Measurements from ENCODE around the gene AIPL1.

GRCh38 chr17:6456914-6457687 is 22.2 kb upstream of the AIPL1 start:
- no peak for TF ChIP-seq CTCF (IDR thresholded peaks at IDR 0.05)
- TF ChIP-seq EZH2 (IDR thresholded peaks at IDR 0.05; ENCODE audit: borderline replicate concordance, insufficient read depth, low read depth, low read length, poor library complexity, severe bottlenecking), result no peak
